Hematopoietic multipotent progenitor cell treated with erythropoietin and hydrocortisone succinate and interleukin-3 and kit ligand, for 6 days (in vitro differentiated cells): ENCODE results near the gene TRAPPC4.
"Not testable (repeated sequence)": the region's sequence is repeated elsewhere in the genome, so short reads cannot be mapped to it uniquely, and the experiment has no call there.

Source experiments
- DNase-seq: peaks from one replicate; pipeline ENCODE4 v3.0.0-alpha.2; 2015

The TRAPPC4 gene

DNA sequence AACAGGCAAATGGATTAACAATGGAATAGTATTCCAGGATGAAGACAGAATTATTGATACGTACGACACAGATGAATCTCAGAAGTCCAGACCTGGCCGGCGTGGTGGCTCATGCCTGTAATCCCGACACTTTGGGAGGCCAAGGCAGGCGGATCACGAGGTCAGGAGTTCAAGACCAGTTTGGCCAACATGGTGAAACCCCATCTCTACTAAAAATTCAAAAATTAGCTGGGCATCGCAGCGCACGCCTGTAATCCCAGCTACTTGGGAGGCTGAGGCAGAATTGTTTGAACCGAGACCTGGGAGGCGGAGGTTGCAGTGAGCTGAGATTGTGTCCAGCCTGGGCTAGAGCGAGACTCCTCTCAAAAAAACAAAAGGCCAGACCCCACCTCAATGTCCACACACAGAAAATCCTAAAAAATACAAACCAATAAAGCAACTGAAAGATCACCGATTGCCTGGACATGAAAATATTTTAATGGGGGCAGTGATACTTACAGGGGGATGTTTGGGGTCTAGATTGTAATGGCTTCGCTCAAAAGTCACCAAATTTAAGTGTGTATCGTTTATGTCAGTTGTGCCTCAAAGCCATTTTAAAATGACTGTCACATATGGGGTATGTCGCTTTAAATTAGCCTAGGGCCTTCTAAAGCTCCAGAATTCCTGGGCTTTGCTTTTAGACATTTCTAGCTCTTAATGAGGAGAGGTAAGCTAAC is 4.2 kb upstream of the TRAPPC4 start:
- no peak for DNase-seq

DNA sequence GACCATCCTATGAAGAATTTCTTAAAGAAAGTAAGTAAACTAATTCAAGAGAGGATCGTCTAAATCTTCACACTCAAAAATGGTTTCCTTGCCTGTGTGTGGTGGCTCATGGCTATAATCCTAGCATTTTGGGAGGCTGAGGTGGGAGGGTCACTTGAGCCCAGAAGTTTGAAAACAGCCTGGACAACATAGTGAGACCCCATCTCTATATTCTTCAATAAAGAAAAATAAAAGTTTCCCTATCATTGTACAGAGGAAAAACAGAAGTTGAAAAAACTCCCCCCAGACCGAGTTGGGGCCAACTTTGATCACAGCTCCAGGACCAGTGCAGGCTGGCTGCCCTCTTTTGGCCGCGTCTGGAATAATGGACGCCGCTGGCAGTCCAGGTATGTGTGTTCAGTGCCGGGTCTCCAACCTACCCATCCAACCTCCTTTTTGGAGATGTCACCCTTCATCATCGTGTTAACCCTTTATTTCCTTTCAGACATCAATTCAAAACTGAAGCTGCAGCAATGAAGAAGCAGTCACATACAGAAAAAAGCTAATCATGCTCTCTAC is 3.4 kb upstream of the TRAPPC4 start:
- no peak for DNase-seq

DNA sequence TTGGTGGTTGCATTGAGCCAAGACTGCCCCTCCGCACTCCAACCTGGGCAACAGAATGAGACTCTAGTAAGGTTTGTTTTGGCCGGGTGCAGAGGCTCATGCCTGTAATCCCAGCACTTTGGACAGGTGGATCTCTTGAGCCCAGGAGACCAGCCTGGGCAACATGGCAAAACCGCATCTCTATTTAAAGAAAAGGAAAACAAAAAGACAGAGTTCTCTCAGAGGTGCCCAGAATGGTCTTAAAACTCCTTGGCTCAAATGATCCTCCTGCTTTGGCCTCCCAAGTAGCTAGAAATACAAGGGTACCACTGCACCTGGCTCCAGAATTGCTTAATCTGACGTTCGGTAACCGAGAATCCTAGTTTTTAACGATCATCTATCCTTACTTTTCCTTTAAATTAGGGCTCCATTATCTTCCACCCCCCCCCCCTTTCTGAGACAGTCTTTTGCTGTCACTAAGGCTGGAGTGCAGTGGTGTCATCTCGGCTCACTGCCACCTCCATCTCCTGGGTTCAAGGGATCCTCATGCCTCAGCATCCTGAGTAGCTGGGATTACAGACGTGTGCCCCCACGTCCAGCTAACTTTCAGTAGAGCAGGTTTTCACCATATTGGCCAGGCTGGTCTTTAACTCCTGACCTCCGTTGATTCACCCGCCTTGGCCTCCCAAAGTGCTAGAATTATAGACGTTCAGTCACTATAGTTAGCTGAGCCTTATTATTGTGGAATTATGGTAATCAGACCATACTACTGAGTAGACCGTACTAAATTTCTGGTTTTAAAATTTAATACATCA is 2.2 kb upstream of the TRAPPC4 start:
- no peak for DNase-seq

DNA sequence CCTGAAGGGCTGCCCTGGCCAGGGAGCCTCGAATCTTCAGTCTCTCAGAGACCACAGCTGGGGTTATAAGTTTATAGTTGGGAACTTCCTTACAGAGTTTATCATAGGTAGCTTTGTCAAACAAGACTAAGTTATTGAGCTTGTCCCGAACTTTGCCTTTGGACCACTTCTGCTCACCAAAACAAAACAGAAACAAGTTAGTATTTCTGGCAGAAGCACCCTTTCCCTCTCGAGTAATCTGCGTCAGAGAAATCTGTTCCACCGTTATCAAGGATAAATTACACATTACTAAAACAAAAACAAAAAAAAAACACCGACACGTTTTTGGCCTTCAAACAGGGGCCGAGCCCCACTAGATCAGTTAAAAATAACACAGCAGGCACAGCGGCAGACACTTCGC is 1.2 kb upstream of the TRAPPC4 start:
- DNase-seq: not testable (repeated sequence)

DNA sequence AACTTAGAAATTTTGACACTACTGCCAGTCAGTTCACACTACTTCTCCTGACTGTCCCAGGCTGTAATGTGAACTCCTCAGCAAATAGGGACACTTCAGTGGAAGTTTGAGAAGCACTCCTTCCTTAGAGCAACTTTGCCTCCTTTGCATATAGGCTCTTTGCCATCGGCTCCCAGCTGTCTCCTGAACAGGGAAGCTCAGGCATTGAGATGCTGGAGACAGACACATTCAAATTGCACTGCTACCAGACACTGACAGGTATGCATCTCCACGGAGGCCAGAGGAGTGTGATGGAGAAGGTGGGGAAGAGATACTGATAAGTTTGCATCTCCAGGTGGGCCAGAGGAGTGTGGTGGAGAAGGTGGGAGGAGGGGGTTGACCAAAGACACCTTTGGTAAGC is 1.4 kb downstream of the TRAPPC4 start:
- no peak for DNase-seq

DNA sequence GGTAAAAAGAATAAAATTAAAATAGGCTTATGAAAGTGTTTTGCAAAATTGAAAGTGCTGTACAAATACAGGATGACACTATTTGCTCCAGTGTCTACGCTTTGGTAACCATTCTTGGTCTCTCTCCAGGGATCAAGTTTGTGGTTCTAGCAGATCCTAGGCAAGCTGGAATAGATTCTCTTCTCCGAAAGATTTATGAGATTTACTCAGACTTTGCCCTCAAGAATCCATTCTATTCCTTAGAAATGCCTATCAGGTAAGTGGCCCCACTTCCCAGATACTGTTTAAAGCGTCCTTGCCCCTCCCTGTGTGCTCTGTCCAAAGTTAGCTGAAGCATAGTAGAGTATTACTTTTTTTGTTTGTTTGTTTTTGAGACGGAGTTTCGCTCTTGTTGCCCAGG is 3.1 kb downstream of the TRAPPC4 start:
- no peak for DNase-seq

DNA sequence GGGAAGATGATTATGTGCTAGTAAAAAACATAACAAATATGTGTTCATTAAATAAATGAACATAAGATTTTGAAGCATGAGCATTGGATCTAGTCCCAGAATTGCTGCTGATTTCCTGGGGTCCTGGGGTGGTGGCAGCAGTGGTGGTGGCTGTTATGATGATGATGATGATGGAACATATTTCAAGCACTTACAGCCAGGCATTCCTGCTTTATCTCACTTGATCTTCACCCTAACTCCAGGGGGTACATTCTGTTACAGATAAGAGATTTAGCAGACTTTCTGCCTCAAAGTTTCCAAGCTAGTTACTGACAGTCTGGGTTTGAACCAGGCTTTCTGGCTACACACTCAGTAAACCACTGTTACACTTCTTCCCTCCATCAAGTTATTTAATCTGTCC is 5.2 kb downstream of the TRAPPC4 start:
- no peak for DNase-seq

DNA sequence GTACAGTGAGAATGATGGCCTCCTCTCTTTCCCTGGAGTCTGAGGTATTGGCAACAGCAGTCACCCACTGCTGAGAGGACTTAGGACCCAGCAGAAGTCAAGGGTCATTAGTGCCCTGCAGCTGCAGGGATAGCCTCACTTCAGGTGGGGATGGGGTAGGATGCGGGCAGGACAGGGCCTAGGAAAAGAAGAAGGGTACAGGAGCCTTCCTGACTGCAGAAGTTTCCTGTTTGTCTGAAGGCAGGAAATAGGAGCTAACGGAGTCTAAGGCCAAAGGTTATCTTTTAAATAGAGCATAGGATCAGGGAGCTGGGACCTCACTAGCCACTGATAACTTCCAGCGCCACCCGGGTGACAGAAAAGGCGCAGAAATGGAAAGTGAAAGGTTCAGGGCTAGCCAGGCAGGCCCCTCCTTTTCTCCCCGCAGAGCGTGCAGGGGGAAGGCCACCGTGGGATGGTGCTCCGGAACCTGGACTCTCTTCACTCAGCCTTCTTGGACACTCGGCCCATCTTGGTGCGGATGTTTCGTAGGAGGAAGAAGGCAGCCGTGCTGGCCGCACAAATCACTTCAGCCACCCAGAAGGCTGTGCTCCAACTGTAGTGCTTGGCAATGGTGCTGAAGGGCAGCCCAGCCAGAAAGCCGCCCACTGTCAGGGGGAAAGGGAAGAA is 6.0 kb downstream of the TRAPPC4 start:
- DNase-seq: no peak

DNA sequence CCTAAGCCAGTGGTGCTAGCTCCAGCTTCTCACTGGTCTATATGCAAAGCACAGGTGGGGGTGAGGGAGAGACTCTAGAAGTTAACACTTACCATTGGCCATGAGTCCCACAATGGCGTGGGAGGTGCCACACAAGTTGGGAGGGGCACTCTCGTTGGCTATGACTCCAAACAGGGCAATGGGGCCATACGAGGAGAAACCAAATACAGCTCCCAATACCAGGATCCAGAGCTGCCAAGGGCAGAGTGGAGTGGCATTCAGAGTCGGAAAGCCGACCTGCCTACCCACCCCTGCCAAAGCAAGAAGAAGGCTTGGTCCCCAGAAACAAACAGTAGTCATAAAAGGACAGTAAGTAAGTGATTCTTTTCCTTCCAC is 6.5 kb downstream of the TRAPPC4 start:
- no peak for DNase-seq

DNA sequence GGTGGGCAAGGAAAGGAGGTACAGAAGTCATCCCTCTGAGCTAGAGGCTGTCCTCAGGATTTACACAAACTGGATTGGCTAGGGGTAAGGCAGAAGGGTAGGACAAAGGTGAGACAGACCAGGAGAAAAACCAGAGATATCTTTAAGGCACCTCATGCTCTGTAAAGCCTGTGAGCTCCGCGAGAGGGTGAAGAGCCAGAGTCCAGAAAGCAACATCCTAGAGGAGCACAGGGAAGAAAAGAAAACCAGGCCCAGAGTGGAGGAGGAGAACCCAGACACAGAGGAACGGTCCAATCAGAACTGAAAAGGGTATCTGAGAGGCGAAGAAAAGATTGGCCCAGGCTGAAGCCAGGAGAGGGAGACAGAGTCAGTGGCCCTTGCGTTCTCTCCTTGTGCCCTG is 7.0 kb downstream of the TRAPPC4 start:
- DNase-seq: no peak

DNA sequence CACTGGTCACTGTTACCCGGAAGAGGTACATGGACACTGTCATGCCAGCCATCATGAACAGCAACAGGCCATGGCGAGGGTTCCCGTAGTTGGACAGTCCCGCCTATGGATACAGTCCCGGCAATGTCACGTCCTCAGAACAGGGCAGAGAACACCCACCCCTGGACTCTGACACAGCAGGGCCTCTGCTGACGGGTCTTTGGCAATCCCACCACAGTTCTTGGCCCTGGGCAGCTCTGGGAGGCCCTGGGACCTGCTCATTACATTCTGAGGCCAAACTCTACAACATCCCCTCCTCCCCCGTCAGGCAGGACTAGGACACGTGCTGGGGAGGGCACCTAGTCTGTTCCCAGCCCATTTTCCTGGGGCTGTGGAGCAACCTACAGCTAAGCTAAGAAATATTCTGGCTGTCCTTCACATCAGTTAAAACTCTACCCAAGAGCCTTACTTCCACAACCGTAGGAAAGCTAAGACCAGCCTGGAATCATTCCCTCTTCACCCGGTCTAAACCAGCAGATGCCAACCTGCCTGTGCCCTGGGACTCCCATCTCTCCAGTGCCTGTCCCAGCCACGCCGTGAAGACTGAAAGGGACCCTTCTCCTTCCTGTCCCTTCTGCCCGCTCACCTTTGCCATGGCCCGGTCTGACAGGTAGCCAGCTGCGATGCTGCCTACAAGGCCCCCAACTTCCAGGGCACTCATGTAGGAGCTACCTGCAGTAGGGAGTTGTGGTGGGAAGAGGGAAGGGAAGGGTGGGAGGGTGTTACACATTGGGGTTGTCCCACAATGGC is 7.6 kb downstream of the TRAPPC4 start:
- no peak for DNase-seq

DNA sequence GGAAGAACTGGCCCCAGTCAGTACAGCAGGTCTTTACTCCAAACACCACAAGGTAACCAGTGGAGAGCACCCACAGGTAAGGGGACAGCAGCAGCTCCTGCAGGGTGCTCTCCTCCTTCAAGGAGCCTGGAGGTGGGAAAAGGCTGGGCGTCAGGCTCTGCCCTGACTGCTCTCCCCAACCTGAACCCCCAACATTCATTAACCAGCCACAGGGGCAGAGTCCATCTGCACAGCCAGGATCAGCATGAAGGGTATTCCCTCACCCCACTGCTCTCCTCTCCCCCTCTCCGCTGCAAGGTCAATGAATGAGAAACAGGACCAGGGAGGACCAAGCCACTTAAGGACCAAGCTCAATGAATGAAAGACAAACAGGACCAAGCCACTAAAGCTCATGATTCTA is 8.4 kb downstream of the TRAPPC4 start:
- no peak for DNase-seq

DNA sequence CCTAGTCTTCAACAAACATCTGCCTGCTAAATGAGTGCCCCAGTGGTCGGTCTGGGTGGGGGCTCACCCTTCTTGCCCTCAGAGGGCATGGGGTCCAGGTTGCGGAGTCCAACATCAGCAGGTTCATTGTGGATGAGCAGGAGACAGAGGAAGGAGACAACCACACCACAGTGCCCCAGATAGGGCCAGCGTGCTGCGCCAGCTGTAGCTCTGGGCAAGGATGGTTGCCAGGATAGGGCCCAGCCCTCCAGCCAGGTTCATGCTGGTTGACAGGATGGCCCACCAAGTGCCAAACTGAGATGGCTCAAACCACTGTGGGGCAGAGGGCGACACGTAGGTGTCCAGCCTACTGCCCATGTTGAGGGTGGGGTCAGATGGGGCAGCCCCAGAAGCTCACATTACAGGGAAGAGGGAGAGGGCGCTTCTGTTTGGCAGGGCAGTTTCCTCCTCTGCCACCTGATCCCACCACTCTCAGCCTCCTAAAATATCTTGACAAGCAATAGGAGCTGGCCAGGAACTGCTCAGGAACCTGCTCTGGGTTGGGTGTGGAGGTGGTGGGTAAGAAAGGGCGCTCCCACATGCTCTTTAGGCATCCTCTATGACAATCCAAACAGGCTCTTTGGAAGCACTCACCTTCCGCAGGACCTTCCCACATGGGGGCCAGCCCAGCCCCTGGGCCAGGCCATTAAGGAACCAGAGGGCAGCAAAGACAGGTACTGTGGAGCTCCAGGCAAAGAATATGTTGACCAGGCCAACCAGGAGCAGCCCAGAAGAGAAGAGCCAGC is 9.2 kb downstream of the TRAPPC4 start:
- no peak for DNase-seq

DNA sequence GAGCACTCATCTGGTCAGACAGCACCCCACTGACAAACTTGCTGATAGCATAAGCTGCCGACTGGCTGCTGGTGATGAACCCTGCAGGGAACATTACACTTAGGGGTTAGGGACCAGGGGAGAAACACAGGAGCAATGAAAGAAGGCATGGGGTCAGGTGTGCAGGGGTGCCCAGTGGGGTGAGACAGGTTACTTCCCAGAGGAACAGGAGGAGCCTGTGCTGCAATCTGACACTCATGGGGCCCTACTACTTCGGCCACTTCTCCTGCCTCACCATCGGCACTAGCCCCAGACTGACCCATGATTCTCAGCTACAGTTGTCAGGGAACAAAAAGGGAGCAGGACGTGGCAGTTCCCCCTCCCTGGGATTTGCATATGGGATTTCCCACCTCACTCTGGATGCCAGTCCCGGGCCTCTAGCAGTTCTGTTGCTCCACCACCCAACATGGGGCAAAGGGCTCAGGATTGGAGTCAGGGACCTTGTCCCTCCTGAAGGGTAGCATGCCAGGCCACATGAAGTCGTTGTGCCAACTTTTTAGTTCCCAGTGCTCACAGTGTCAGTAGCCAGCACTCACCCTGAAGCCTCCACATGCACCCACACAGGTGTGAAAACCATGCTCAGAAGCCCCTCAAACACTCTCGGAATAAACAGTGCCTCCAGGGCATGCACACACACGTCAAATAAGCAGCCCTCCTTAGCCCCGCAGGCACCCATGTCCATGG is 9.9 kb downstream of the TRAPPC4 start:
- DNase-seq: no peak

DNA sequence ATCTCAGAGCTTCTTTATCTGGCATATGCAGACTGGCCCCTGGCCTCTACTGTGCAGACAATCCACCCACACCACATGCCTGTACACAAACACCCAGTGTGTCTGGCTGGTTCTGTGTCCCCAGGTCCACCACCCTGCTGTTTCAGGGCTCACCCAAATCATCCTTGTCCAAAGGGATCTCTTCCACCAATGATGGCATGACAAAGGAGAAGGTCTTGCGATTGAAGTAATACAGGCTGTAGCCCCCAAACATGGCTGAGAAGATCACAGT is 10.4 kb downstream of the TRAPPC4 start:
- peak; percentile 81 for DNase-seq

DNA sequence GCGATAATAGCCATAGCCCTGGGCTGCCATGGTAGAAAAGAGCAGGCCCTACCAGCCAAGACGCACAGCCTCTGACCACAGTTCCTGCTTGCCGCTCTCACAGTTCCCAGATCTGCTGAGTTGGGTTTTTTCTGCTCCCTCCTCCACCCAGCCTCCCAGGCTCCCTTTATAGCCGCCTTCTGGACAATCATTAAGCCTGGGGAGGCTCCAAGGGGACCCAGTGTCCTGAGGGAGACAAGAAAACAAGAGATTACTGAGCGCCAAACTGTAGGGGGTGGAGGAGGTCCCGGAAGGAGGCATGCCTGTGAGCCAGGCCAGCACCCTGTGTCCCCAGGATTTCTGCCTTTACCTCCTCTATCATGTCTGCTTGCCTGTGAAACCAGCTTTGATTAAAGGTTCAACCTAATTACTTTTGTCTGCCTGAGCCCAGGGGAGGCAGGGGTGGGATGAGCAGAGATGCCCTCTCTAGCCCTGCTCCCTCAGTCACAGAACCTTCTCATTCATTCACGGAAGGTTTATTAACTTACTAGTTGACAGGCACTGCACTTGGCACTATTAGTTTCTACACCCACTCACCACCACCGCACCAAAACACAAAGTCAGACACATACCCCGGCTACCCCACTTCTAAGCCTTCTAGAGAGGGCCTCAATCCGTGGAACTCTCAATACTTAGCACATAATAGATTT is 10.9 kb downstream of the TRAPPC4 start:
- DNase-seq: peak; percentile 67

DNA sequence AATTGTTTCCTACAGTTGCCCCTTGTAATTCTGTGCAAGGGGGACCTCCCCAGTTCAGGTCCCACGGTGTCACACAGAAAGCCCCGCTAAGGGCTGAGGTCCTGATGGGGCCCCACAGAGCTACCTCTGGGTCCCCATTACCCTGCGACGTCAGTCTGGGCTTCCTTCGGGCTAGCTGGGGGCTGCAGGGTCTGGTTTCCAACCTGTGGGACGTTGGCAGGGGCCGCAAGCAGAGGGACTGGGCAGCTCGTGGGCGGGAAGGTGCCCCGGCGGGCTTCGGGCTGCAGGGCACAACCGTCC is 11.4 kb downstream of the TRAPPC4 start:
- no peak for DNase-seq

DNA sequence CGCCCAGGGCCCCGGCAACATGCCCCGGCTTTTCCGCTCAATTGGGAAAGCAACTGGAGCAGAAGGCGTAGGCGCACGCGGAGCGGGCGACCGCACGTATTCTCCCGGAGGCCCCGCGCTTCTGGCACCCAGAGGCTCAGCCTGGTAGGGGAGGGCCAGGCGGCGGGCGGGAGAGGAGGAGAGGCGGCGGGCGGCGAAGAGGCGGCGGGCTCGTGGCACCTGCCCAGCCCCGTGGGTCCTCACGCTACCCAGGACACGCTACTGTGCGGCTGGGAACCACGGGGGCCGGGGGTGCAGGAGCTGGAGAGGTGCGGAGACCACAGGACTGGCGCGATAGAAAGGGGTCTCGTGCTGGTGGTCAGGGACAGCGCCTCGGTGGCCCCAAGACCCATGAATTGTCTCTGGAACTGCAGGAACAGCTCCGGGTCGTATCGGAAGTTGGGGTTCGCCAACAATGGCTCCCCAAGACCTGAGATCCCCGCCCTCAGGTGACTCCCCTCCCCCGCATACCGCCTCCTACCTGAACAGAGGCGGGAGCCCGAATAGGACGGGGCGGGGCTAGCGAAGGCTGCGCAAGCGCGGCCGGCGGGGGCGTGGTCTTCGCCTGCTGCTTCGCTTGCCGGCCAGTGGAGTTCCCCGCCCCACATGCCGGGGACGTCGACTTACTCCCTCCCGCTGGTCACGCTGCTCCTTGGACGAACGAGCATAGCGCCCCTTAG is 11.9 kb downstream of the TRAPPC4 start, which contains the start of gene SLC37A4:
TSS of gene SLC37A4 (minus strand) at position 549 of the 719 bp plus-strand sequence.
- DNase-seq: peak; percentile 99

DNA sequence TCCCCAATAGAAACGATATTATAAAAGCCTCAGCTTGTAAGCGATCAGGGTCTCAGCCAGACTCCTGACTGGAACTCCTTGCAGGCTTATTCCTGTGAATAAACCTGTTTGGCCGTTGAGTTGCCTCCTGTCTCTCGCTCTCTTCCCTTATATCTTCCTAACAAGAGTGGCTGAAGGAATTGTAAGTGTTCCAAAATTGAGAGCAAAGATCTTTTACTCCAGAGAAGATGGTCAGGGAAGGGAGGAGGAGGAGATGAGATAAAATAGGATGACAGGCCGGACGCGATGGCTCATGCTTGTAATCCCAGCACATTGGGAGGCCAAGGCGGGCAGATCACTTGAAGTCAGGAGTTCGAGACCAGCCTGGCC is 13.3 kb downstream of the TRAPPC4 start:
- no peak for DNase-seq

DNA sequence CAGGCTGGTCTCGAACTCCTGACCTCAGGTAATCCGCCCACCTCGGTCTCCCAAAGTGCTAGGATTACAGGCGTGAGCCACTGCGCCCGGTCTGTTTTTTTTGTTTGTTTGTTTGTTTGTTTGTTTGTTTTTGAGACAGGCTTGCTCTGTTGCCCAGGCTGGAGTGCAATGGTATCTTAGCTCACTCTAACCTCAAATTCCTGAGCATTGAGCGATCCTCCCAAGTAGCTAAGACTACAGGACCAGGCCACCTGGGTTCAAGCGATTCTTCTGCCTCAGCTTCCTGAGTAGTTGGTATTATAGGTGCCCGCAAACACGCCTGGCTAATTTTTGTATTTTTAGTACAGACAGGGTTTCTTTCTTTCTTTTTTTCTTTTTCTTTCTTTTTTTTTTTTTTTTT is 14.9 kb downstream of the TRAPPC4 start:
- not testable (repeated sequence) for DNase-seq

DNA sequence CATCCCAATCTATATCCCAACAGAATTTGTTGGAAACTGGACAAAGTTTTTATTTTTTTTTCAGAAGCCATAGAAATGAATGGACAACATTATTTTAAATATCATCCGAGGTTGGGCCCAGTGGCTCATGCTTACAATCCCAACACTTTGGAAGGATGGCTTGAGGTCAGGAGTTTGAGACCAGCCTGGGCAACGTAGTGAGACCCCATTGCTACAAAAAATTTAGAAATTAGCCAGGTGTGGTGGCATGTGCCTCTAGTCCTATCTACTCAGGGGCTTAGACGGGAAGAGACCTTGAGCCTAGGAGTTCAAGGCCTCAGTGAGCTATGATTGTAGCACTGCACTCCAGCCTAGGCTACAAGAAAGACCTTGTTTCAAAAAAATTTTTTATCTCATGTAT is 16.2 kb downstream of the TRAPPC4 start:
- DNase-seq: no peak
